ENCODE results near the gene TMEM156.

Gene TMEM156

GRCh38 chr4:38928568-38928967 is 103.6 kb downstream of the TMEM156 start:
- H3K4me3 ChIP-seq, result no peak overlapping the region
- DNase-seq (ENCODE audit: low spot score), result no peak
- no peak for TF ChIP-seq CTCF (IDR thresholded peaks at IDR 0.05)
- H3K27ac ChIP-seq, result no peak overlapping the region

GRCh38 chr4:38926896-38927295 is 105.3 kb downstream of the TMEM156 start:
- DNase-seq (ENCODE audit: low spot score), result no peak
- no peak for TF ChIP-seq CTCF (IDR thresholded peaks at IDR 0.05)

GRCh38 chr4:38925492-38926413 is 106.5 kb downstream of the TMEM156 start:
- TF ChIP-seq CTCF (IDR thresholded peaks at IDR 0.05), result no peak
- H3K27ac ChIP-seq, result no peak overlapping the region
- no peak overlapping the region for H3K4me3 ChIP-seq
- DNase-seq (ENCODE audit: low spot score), result no peak

More at GRCh38 chr4:38926896-38927295, 105.3 kb downstream of the TMEM156 start:
- no peak overlapping the region for H3K4me3 ChIP-seq
- H3K27ac ChIP-seq, result no peak overlapping the region

- TF ChIP-seq CTCF (IDR thresholded peaks at IDR 0.05), result no peak
- no peak for DNase-seq (ENCODE audit: low spot score)
- Histone ChIP-seq H3K27ac (no peak overlapping the region), H3K4me3 (no peak overlapping the region)
These were observed 107.9 kb downstream of the TMEM156 start for GRCh38 chr4:38924353-38924752.

GRCh38 chr4:38923746-38924145 is 108.5 kb downstream of the TMEM156 start:
- no peak for DNase-seq (ENCODE audit: low spot score)
- no peak for TF ChIP-seq CTCF (IDR thresholded peaks at IDR 0.05)
- Histone ChIP-seq H3K27ac (no peak overlapping the region), H3K4me3 (no peak overlapping the region)

- Histone ChIP-seq H3K4me3 (no peak overlapping the region), H3K27ac (no peak overlapping the region)
- DNase-seq (ENCODE audit: low spot score), result no peak
- no peak for TF ChIP-seq CTCF (IDR thresholded peaks at IDR 0.05)
These were observed 111.1 kb downstream of the TMEM156 start for GRCh38 chr4:38921151-38921550.

GRCh38 chr4:38920677-38921076 is 111.5 kb downstream of the TMEM156 start:
- no peak for DNase-seq (ENCODE audit: low spot score)
- Histone ChIP-seq H3K4me3 (no peak overlapping the region), H3K27ac (no peak overlapping the region)
- no peak for TF ChIP-seq CTCF (IDR thresholded peaks at IDR 0.05)
